H1 (cell line): ENCODE results near the gene RAET1L.
"Not testable (repeated sequence)": the region's sequence is repeated elsewhere in the genome, so short reads cannot be mapped to it uniquely, and the experiment has no call there.

Source experiments
- BCL11A ChIP-seq, 2 experiments: IDR thresholded peaks; one replicate each; pipeline ENCODE4 v1.6.1; 2011; ENCODE audit warnings: low read depth in 2 of 2, low read length in 2 of 2, mild to moderate bottlenecking in 2 of 2
- CEBPB ChIP-seq: IDR thresholded peaks from 2 replicates; pipeline ENCODE4 v1.6.1; 2012; ENCODE audit warnings: low read depth, low read length
- CTCF ChIP-seq, 3 experiments: IDR thresholded peaks; 1 replicate in 2 of 3; 2 replicates in 1 of 3; pipeline versions ENCODE4 v1.5.1 to v1.6.1; 2011; ENCODE audit warnings: low read length in 3 of 3, mild to moderate bottlenecking in 3 of 3, inconsistent platforms in 2 of 3, low read depth in 1 of 3, moderate library complexity in 1 of 3; ENCODE audit not compliant: insufficient read depth in 1 of 3; ENCODE audit errors: control extremely low read depth in 1 of 3
- JUN ChIP-seq: IDR thresholded peaks from 2 replicates; pipeline ENCODE4 v1.6.1; 2011; ENCODE audit warnings: low read depth, mild to moderate bottlenecking, improper control_type of control experiment, low read length
- KDM5A ChIP-seq: fragments of 200-600 bp; IDR thresholded peaks from 2 replicates; pipeline ENCODE4 v1.7.1; 2012; ENCODE audit warnings: mild to moderate bottlenecking, low read length, inconsistent platforms, mixed read lengths
- NANOG ChIP-seq: IDR thresholded peaks from 2 replicates; pipeline ENCODE4 v1.6.1; 2011; ENCODE audit warnings: low read length, low read depth, mild to moderate bottlenecking, inconsistent platforms; ENCODE audit not compliant: insufficient read depth, poor library complexity, severe bottlenecking
- POLR2A ChIP-seq, 2 experiments: IDR thresholded peaks; 1 replicate in 1 of 2; 2 replicates in 1 of 2; pipeline ENCODE4 v1.6.1; 2011; ENCODE audit warnings: low read depth in 2 of 2, low read length in 2 of 2, mild to moderate bottlenecking in 2 of 2; ENCODE audit errors: control extremely low read depth in 1 of 2
- POU5F1 ChIP-seq: IDR thresholded peaks from 2 replicates; pipeline ENCODE4 v1.6.1; 2011; ENCODE audit warnings: low read depth, mild to moderate bottlenecking, low read length, moderate library complexity
- RNF2 ChIP-seq: fragments of 200-900, 300-1000 bp; sonication (generic); IDR thresholded peaks from 2 replicates; pipeline ENCODE4 v1.7.1; 2016; ENCODE audit warnings: borderline replicate concordance, low read depth, mild to moderate bottlenecking, antibody characterized with exemption, low read length; ENCODE audit not compliant: poor library complexity, severe bottlenecking; ENCODE audit errors: missing control alignments
- SIN3A ChIP-seq, 2 experiments: IDR thresholded peaks in 1 of 2; conservative IDR thresholded peaks in 1 of 2; 2 replicates each; pipeline ENCODE4 v1.6.1; 2011 to 2012; ENCODE audit warnings: low read length in 2 of 2, improper control_type of control experiment in 1 of 2, low read depth in 1 of 2, mild to moderate bottlenecking in 1 of 2
- TAF1 ChIP-seq: IDR thresholded peaks from 2 replicates; pipeline ENCODE4 v1.6.1; 2011; ENCODE audit warnings: mild to moderate bottlenecking, low read depth, low read length
- TEAD4 ChIP-seq: IDR thresholded peaks from 2 replicates; pipeline ENCODE4 v1.6.1; 2012; ENCODE audit warnings: low read depth, low read length, inconsistent platforms, mixed read lengths

GRCh38 chr6:150017186-150017521, 8.2 kb downstream of the RAET1L start:
- TF ChIP-seq POLR2A (IDR thresholded peaks at IDR 0.05; ENCODE audit: control extremely low read depth in 1 of 2, low read depth in 2 of 2, low read length in 2 of 2); TAF1; JUN; TEAD4; SIN3A (conservative IDR thresholded peaks at IDR 0.05 in 1 of 2, IDR thresholded peaks at IDR 0.05 in 1 of 2; ENCODE audit: low read depth in 1 of 2, low read length in 2 of 2); CTCF (IDR thresholded peaks at IDR 0.05; ENCODE audit: control extremely low read depth in 1 of 3, insufficient read depth in 1 of 3, low read depth in 1 of 3, low read length in 3 of 3); NANOG; CEBPB; RNF2; POU5F1; KDM5A; BCL11A (IDR thresholded peaks at IDR 0.05; ENCODE audit: low read depth in 2 of 2, low read length in 2 of 2): not testable (repeated sequence)
